IPS DF 6.9 (cell line): ENCODE measurements around the gene FES.
"Not testable (repeated sequence)": the region's sequence is repeated elsewhere in the genome, so short reads cannot be mapped to it uniquely, and the experiment has no call there.

Source experiments
- DNase-seq: peaks from one replicate; pipeline ENCODE4 v3.0.0-alpha.2; 2013; ENCODE audit warnings: low read depth, low spot score
- H3K27ac ChIP-seq: one replicate; pipeline ENCODE4 v1.5.1; 2013; ENCODE audit warnings: low read length, control low read depth
- H3K27me3 ChIP-seq: 2 replicates; pipeline ENCODE4 v1.6.1; 2013; ENCODE audit warnings: mild to moderate bottlenecking, low read length; ENCODE audit not compliant: control insufficient read depth, insufficient read depth
- H3K36me3 ChIP-seq: 2 replicates; pipeline ENCODE4 v1.6.1; 2013; ENCODE audit warnings: low read length; ENCODE audit not compliant: control insufficient read depth, insufficient read depth
- H3K4me1 ChIP-seq: 2 replicates; pipeline ENCODE4 v1.6.1; 2013; ENCODE audit warnings: low read length; ENCODE audit not compliant: control insufficient read depth, insufficient read depth
- H3K4me3 ChIP-seq: 2 replicates; pipeline ENCODE4 v1.5.1; 2013; ENCODE audit warnings: mild to moderate bottlenecking, low read length
- H3K9me3 ChIP-seq: 2 replicates; pipeline ENCODE4 v1.6.1; 2013; ENCODE audit warnings: low read length, inconsistent platforms; ENCODE audit not compliant: control insufficient read depth, insufficient read depth
- WGBS: extraction: QIAGEN DNeasy Blood & Tissue Kit; methylation state at CpG from one replicate; pipeline ENCODE4 v1.1.7; 2013; ENCODE audit warnings: mixed read lengths, missing lambda C conversion rate; ENCODE audit not compliant: insufficient read length, insufficient coverage; 5-methylcytosine and 5-hydroxymethylcytosine counted together

FES gene

GRCh38 chr15:90904746-90905145 lies 20.4 kb downstream of the FES start:
- H3K9me3 ChIP-seq: no peaks in the 10 kb centered on the region
- WGBS: no CpG with 5 or more reads among the region's 9 CpGs
- peaks cover 2% of the 10 kb centered on the region; the same call in 1 of the 2 replicates for H3K27me3 ChIP-seq
- H3K4me3 ChIP-seq: no peak overlapping the region
- H3K4me1 ChIP-seq: peaks cover 3% of the 10 kb centered on the region
- no peak overlapping the region for H3K27ac ChIP-seq
- DNase-seq: no peak
- no peaks in the 10 kb centered on the region; the same call in 1 of the 2 replicates for H3K36me3 ChIP-seq

GRCh38 chr15:90905306-90906180 lies 21.2 kb downstream of the FES start:
- no peaks in the 10 kb centered on the region; the same call in 1 of the 2 replicates for H3K36me3 ChIP-seq
- H3K27me3 ChIP-seq: peaks cover 2% of the 10 kb centered on the region; the same call in 1 of the 2 replicates
- no CpG with 5 or more reads among the region's 28 CpGs for WGBS
- H3K27ac ChIP-seq: no peak overlapping the region
- H3K4me1 ChIP-seq: peaks cover 3% of the 10 kb centered on the region
- no peak overlapping the region for H3K4me3 ChIP-seq
- no peaks in the 10 kb centered on the region for H3K9me3 ChIP-seq
- DNase-seq: no peak

GRCh38 chr15:90906181-90906849 lies 22.0 kb downstream of the FES start:
- peaks cover 2% of the 10 kb centered on the region; the same call in 1 of the 2 replicates for H3K27me3 ChIP-seq
- no CpG with 5 or more reads among the region's 11 CpGs for WGBS
- no peak overlapping the region for H3K27ac ChIP-seq
- H3K9me3 ChIP-seq: no peaks in the 10 kb centered on the region
- peaks cover 3% of the 10 kb centered on the region for H3K4me1 ChIP-seq
- H3K4me3 ChIP-seq: no peak overlapping the region
- no peak for DNase-seq
- peaks cover 4% of the 10 kb centered on the region for H3K36me3 ChIP-seq

GRCh38 chr15:90907051-90907660 lies 22.9 kb downstream of the FES start:
- Histone ChIP-seq H3K4me1 (peaks cover 3% of the 10 kb centered on the region), H3K27me3 (peaks cover 2% of the 10 kb centered on the region; the same call in 1 of the 2 replicates), H3K27ac (no peak overlapping the region), H3K9me3 (no peaks in the 10 kb centered on the region), H3K4me3 (no peak overlapping the region), H3K36me3 (peaks cover 6% of the 10 kb centered on the region)
- no CpG with 5 or more reads among the region's 15 CpGs for WGBS
- DNase-seq: no peak

GRCh38 chr15:90907838-90908507 lies 23.7 kb downstream of the FES start:
- Histone ChIP-seq H3K9me3 (no peaks in the 10 kb centered on the region), H3K27me3 (peaks cover 2% of the 10 kb centered on the region; the same call in 1 of the 2 replicates), H3K27ac (no peak overlapping the region), H3K4me3 (no peak overlapping the region), H3K4me1 (peaks cover 3% of the 10 kb centered on the region), H3K36me3 (peaks cover 6% of the 10 kb centered on the region)
- DNase-seq: no peak
- WGBS: no CpG with 5 or more reads among the region's 9 CpGs

- H3K4me3 ChIP-seq, H3K27me3 ChIP-seq, DNase-seq, H3K9me3 ChIP-seq, H3K36me3 ChIP-seq, H3K4me1 ChIP-seq, H3K27ac ChIP-seq: not testable (repeated sequence)
- no CpG with 5 or more reads among the region's 11 CpGs for WGBS
Measured at GRCh38 chr15:90909449-90909848, 25.1 kb downstream of the FES start.

- Histone ChIP-seq H3K4me1 (no peaks in the 10 kb centered on the region; the same call in 1 of the 2 replicates), H3K27me3 (no peaks in the 10 kb centered on the region), H3K27ac (no peak overlapping the region), H3K4me3 (no peak overlapping the region), H3K36me3 (peaks cover 6% of the 10 kb centered on the region), H3K9me3 (no peaks in the 10 kb centered on the region)
- no CpG with 5 or more reads among the region's 8 CpGs for WGBS
- DNase-seq: no peak
Measured at GRCh38 chr15:90909976-90910375, 25.7 kb downstream of the FES start.

- Histone ChIP-seq H3K4me3 (no peak overlapping the region), H3K4me1 (no peaks in the 10 kb centered on the region; the same call in 1 of the 2 replicates), H3K9me3 (no peaks in the 10 kb centered on the region), H3K27me3 (no peaks in the 10 kb centered on the region), H3K27ac (no peak overlapping the region), H3K36me3 (peaks cover 6% of the 10 kb centered on the region)
- WGBS: no CpG with 5 or more reads among the region's 24 CpGs
- no peak for DNase-seq
Measured at GRCh38 chr15:90910441-90911301, 26.4 kb downstream of the FES start.

GRCh38 chr15:90911302-90911623 lies 27.0 kb downstream of the FES start:
- Histone ChIP-seq H3K9me3 (no peaks in the 10 kb centered on the region), H3K27me3 (no peaks in the 10 kb centered on the region), H3K4me3 (no peak overlapping the region), H3K36me3 (peaks cover 6% of the 10 kb centered on the region; the same call in 1 of the 2 replicates), H3K4me1 (no peaks in the 10 kb centered on the region; the same call in 1 of the 2 replicates), H3K27ac (no peak overlapping the region)
- no CpG with 5 or more reads among the region's 19 CpGs for WGBS
- no peak for DNase-seq
